ENCODE measurements around the gene PCED1B.

DNA sequence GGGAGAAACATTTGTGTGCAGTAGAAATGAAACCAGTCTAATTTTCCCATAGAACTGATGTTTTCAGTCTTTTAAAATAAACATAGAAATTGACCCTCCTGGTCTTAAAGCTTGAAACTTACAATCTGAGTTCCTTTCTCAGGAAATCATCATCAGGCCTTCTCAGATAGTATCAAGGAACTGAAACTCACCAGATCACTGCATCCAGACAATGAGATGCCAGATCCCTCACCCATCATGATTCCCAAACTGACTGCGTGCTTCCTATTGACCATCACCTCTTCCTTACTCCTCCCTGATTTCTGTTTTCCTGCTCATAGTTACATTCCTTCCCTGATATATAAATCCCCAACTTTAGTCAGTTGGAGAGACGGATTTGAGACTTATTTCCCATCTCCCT lies 195.3 kb downstream of the PCED1B start:
- TF ChIP-seq, protein P1, sequence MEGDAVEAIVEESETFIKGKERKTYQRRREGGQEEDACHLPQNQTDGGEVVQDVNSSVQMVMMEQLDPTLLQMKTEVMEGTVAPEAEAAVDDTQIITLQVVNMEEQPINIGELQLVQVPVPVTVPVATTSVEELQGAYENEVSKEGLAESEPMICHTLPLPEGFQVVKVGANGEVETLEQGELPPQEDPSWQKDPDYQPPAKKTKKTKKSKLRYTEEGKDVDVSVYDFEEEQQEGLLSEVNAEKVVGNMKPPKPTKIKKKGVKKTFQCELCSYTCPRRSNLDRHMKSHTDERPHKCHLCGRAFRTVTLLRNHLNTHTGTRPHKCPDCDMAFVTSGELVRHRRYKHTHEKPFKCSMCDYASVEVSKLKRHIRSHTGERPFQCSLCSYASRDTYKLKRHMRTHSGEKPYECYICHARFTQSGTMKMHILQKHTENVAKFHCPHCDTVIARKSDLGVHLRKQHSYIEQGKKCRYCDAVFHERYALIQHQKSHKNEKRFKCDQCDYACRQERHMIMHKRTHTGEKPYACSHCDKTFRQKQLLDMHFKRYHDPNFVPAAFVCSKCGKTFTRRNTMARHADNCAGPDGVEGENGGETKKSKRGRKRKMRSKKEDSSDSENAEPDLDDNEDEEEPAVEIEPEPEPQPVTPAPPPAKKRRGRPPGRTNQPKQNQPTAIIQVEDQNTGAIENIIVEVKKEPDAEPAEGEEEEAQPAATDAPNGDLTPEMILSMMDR (optimal IDR thresholded peaks at IDR 0.05 in 1 of 3, IDR thresholded peaks at IDR 0.05 in 1 of 3, conservative IDR thresholded peaks at IDR 0.05 in 1 of 3; ENCODE audit: extremely low read depth in 1 of 3, insufficient read depth in 2 of 3, low read length in 3 of 3) = no peak
- no peak for TF ChIP-seq EZH2 (IDR thresholded peaks at IDR 0.05; ENCODE audit: low read length)

All from keratinocyte (primary cell).